ENCODE data around the gene NTRK2.

NTRK2 gene

DNA sequence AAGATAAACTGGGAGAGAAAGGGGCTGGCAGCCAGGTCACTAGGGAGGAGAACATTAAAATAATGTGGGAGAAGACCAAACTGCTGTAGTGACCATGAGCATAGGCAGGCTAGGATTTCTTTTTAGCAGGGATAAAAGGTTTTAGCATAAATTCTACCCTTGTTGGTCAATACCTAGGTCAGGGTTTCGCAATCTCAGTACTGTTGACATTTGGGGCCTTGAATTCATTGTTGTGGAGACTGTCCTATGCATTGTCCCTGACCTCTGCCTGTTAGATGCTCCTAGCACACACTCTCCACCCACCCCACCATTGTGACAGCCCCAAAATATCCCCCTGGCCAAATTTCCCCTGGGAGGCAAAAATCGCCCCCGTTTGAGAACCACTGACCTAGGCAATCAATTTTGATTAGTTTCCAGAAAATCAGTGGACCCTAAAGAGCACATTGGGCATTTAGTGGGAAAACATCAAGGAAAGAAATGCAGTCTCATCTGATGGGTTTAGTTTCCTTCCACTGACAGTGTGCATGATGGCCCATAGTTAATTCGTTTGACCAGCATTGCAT lies 181.4 kb downstream of the NTRK2 start:
- ChIA-PET POLR2A (no interaction called here), CTCF (interaction anchor here (1.1 kb wide), 1 partner anchor 14 kb away, joined by 3 read pairs; no protein-coding TSS in a partner anchor)
- DNase-seq (ENCODE audit: extremely low spot score): no peak
- TF ChIP-seq, protein P1, sequence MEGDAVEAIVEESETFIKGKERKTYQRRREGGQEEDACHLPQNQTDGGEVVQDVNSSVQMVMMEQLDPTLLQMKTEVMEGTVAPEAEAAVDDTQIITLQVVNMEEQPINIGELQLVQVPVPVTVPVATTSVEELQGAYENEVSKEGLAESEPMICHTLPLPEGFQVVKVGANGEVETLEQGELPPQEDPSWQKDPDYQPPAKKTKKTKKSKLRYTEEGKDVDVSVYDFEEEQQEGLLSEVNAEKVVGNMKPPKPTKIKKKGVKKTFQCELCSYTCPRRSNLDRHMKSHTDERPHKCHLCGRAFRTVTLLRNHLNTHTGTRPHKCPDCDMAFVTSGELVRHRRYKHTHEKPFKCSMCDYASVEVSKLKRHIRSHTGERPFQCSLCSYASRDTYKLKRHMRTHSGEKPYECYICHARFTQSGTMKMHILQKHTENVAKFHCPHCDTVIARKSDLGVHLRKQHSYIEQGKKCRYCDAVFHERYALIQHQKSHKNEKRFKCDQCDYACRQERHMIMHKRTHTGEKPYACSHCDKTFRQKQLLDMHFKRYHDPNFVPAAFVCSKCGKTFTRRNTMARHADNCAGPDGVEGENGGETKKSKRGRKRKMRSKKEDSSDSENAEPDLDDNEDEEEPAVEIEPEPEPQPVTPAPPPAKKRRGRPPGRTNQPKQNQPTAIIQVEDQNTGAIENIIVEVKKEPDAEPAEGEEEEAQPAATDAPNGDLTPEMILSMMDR (IDR thresholded peaks at IDR 0.05; ENCODE audit: control extremely low read depth, extremely low read depth, low read depth, missing control alignments): no peak

DNA sequence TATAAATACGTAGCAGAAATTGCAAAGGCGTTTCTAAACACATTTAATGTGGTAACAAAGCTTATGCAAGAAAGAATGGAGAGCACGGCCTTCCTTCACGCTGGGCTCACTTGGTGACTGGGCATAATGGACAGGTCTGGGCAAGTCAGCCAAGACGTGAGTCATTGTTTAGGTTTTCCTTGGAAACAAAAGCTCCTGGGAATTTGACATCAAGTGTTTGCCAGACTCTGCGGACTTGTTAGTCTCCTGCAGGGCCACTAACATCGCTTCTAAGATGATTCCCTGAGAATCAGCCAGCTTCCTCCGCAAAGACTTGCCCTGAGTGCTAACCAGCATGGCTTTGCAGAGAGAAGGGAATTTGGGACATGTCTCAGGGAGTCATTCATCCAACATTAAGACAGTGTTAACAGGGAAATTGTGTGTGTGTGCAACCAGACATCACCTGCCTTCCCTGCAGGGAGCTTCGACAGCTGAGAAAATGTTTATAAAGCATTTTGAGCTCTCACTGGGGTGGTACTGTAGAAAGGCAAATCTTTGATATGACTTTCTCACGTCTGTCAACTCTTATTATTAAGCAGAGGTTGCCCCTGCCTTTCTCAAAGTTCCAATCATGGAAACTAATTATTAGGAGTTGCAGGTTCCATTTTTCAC lies 182.5 kb downstream of the NTRK2 start:
- ChIA-PET CTCF (interaction anchor here (0.6 to 1.9 kb wide), 4 partner anchors 11 to 294 kb away, joined by 3 to 4 read pairs (median 3); no protein-coding TSS in a partner anchor), POLR2A (no interaction called here)
- TF ChIP-seq, protein P1 (IDR thresholded peaks at IDR 0.05; ENCODE audit: control extremely low read depth, extremely low read depth, low read depth, missing control alignments): no peak
- no peak for DNase-seq (ENCODE audit: extremely low spot score)

- ChIA-PET CTCF (interaction anchor here (0.6 to 1.9 kb wide), 3 partner anchors 12 to 293 kb away, joined by 3 to 4 read pairs (median 3); no protein-coding TSS in a partner anchor), POLR2A (no interaction called here)
- no peak for DNase-seq (ENCODE audit: extremely low spot score)
- TF ChIP-seq, protein P1 (IDR thresholded peaks at IDR 0.05; ENCODE audit: control extremely low read depth, extremely low read depth, low read depth, missing control alignments): no peak
Measured at GRCh38 chr9:84852617-84853301, 183.2 kb downstream of the NTRK2 start.

- POLR2A ChIA-PET: no interaction called here
- DNase-seq (ENCODE audit: extremely low spot score): no peak
- TF ChIP-seq, protein P1 (IDR thresholded peaks at IDR 0.05; ENCODE audit: control extremely low read depth, extremely low read depth, low read depth, missing control alignments): no peak
- CTCF ChIA-PET: interaction anchor here (2.3 kb wide), 1 partner anchor 11 kb away, joined by 10 read pairs; no protein-coding TSS in a partner anchor
Measured at GRCh38 chr9:84856181-84856632, 186.7 kb downstream of the NTRK2 start.

- ChIA-PET POLR2A (no interaction called here), CTCF (interaction anchor here (1.5 kb wide), 1 partner anchor 30 kb away, joined by 3 read pairs; no protein-coding TSS in a partner anchor)
- no peak for DNase-seq (ENCODE audit: extremely low spot score)
- TF ChIP-seq, protein P1 (IDR thresholded peaks at IDR 0.05; ENCODE audit: control extremely low read depth, extremely low read depth, low read depth, missing control alignments): no peak
Measured at GRCh38 chr9:84857211-84857610, 187.7 kb downstream of the NTRK2 start.

GRCh38 chr9:84858364-84858763 lies 188.8 kb downstream of the NTRK2 start:
- ChIA-PET POLR2A (no interaction called here), CTCF (interaction anchor here (0.9 to 1.5 kb wide), 2 partner anchors 14 to 31 kb away, joined by 3 read pairs; no protein-coding TSS in a partner anchor)
- DNase-seq (ENCODE audit: extremely low spot score): no peak
- TF ChIP-seq, protein P1 (IDR thresholded peaks at IDR 0.05; ENCODE audit: control extremely low read depth, extremely low read depth, low read depth, missing control alignments): no peak

Data from GM10248 (cell line).